Activated CD8-positive, alpha-beta memory T cell treated with anti-CD3 and anti-CD28 coated beads, Interleukin-2, amount 50 U/mL, for 4 hours (primary cell): ENCODE measurements around the gene TTC28.

ENCODE experiments used
- DNase-seq: peaks from one replicate; pipeline ENCODE4 v3.0.0-alpha.2; 2020

TTC28 gene

DNA sequence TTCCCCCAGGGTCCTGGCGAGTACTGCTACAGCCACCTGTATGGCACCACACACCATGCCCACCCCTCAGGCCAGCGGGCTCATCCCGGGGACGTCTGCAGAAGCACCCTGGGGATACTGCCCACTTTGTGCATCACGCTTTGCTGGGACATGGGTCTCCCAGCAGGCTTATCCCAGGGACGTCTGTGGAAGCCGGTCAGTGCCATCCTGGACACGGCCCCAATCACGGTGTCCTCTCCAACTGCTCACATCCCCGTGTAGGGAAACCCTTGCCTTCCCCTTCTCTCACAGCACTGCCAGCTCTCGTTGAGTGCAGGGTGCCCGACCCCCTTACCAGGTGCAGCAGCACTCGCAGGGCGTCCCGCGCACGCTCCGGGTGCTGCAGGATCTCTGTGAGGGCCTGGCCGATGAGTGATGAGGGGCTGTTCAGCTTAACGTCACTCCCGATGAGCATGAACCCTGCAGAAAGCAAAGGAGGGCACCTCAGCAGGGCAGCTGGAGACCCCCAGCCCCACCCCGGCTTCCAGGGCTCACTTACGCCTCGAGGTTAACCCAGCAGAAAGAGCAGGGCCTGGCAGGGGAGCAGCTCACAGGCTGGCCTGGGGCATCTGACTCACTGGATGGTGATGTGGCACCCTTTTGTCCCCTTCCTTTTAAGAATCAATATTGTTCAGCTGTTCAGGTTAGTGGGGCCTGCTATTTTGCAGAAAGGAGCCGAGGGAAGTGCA, 683.7 kb downstream of the TTC28 start:
- no peak for DNase-seq

GRCh38 chr22:27994481-27995331, 684.9 kb downstream of the TTC28 start:
- DNase-seq = no peak

DNA sequence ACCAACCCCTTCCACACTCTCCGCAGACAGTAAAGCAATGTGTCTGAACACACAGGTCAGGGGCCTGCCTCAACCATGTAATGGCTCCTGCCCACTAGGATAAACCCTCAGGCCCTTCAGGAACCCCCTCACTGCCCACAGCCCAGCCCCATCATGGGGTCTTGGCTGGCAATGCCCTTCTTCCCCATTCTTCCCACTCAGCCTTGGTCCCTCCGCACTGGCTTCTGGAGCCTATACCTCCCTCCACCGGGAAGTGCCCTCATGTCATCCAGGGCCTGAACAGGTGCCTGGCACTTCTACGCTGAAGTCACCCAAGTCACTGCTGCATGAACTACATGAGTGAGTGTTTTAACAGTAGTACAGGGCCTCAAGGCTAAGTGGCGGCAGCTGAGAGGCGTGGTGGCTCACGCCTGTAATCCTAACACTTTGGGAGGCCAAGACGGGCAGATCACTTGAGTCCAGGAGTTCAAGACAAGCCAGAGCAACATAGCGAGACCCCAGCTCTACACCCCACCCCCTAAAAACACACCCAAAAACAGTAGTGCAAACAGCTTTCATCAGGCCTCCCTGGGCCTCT, 685.8 kb downstream of the TTC28 start:
- DNase-seq = no peak

DNA sequence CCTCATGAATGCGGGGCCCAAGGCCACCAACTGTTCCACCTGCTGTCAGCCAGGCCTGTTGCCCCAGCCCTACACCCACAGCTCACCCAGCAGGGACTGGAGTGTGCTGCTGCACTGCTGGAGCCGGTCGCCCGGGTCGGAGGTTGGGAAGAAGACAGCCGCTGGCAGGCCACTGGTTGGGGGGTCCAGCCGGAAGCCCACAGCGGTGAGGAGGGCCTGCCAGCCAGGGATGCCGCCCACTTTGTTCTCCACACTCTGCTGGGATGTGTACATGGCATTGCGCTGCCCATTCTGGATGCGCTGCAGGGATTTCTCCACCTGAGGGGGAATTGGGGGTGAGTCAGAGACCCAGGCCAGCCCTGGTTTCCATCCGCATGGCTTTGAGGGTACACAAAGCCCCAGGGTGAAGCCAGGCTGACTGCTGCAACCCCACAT, 686.4 kb downstream of the TTC28 start:
- no peak for DNase-seq

- no peak for DNase-seq
Observed at GRCh38 chr22:27992294-27993165, 687.1 kb downstream of the TTC28 start.

DNA sequence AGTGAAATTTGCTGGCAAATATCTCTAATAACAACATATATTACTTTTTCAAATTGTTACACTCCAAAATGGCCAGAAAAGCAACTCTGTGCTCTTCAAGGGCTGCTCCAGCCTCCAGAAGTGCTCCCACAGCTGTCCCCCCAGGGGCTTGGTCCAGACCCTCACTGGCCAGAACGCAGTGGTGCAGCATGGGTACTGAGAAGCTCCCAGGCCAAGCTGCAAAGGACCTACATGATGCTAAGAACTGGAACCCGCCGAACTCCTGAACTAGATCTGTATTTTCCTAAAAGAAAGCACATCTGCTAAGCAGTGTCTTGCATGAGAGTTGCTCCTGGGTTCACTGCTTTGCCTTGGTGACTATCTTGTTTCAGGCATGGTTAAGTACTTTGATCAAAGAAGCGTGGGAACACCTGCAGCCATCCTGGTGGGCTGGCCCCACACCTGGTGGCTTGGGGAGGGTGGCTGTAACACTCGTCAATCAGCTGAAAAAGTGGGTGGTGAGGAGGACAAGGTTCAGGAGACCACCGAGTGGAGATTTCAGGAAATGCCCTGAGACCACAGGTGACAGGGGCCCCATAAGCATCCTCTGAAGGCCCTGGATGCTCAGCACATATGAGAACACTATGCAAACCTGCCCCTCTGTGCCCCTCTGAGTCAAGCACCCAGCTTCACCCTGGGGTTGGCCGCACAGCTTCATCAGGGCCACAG, 687.9 kb downstream of the TTC28 start:
- DNase-seq = no peak

DNA sequence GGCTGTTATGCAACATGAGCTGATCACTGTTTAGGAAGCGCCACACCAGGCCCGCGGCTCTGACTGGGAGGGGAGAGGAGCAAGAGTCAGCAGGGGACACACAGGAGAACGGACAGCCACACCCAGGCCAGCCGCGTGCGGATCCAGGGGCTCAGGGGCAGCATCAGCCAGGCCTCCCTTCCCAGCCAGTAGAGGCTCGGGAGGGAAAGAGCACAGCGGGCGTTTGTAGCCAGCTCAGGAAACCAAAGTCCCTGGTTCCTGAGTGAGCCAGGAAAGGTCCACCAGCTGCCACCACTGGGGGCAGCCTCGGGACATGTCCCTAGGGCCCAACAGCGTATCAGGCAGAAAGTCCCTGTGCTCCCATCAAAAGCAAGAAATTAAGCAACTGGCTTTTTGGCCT, 688.8 kb downstream of the TTC28 start:
- no peak for DNase-seq

DNA sequence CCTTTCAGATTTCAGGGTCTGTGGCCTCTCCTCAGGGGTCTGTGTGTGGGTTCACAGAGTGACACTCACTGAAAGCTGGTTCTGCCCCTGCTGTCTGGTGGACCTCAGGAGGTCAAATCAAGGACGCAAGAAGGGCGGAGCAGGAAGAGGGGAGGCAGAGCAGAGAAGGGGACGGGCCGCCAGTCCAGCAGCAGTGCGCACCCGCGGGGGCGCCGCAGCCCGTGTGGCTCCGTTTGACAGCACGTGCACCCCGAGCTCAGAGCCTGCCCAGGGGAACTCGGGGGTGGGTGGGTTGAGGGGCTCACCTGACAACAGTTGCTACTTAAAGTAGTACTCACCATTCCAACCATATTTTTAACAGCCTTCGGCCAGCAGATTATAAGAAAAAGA, 689.2 kb downstream of the TTC28 start:
- DNase-seq = no peak

DNA sequence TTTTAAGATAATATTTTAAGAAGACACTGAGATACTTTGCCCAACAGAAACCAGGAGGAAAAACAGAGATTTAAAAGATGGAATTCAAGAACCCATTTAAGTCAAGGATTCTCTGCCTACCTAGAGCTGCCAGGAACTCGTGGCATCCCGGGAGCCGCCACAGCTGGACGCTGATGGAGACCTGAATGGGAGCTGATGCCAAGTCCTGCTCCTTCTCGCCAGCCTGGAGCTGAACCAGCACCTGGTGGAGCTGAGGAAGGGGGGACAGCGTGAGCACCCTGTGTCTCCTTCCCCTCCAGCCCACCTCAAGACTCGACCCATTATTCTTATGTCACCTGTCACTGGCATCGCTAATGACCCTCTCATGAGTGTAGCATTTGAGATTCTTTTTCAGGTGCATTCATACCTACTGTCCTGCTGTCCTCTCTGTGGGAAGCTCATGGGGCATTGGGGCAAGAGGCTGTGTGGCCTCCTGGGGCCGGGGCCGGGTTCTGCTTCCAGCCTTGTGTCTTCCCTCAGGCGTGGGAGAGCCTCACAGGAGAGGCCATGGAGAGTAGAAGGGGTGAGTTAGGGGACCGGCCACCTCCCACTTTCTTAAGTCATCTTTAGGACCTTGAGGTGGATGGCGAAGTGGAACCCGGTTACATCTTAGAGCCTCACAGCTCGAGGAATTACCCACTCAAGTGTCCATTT, 689.7 kb downstream of the TTC28 start:
- DNase-seq = no peak

DNA sequence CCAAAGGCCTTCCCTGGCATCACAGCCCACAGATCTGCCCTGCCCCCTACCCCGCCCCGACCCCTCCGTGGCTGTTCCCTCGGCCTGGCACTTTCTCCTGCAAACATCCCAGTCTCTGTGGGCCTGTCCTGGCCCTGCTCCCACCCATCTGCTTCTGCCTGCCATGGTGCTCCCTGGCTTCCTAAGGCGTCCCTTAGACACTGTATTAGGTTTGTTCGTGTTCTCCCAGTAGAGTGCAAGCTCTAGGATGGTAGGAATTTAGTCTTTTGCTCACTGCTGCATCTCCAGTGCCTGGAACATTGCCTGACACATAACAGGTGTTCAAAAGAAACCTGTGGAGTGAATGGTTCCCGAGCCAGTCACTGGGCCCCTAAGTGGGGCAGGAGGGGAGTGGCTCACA, 690.9 kb downstream of the TTC28 start:
- DNase-seq = no peak

GRCh38 chr22:27987557-27987956, 692.1 kb downstream of the TTC28 start:
- DNase-seq = no peak

DNA sequence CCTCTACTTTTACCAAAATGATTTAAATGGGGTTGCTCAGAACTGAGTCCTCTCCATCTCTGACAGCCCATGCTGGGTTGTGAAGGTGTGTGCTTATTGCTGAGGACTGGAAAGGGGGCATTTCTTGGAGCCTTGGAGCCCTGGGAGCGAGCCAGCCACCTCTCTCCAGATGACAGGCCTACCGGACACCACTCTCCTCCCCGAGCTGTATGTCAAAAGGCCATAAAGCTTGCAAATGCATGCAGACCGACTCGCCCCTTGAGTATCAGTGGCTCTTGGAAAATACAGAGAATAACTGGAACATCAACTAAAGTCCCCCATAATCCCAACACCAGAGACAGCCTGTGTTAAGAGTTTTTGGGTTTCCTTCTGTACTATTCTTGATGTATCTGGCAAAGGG, 692.7 kb downstream of the TTC28 start:
- no peak for DNase-seq

DNA sequence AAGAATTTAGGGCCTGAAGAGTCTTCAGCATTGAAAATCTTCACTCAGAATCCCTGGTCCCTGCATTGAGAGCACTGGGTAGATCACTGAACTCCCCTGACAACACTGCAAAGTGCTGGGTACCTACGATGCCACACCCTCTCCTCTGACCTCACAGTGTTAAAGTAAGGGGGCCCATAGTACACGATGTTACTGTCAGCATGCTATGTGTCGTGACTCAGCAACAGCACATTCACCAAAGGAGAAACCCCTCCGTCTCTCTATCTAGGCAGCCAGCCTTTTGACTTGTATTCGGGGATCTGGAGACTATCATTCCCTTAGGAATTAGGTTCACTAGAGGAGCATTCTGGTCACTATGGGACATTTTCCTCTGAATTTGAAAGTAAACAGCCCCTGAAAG, 693.2 kb downstream of the TTC28 start:
- no peak for DNase-seq

DNA sequence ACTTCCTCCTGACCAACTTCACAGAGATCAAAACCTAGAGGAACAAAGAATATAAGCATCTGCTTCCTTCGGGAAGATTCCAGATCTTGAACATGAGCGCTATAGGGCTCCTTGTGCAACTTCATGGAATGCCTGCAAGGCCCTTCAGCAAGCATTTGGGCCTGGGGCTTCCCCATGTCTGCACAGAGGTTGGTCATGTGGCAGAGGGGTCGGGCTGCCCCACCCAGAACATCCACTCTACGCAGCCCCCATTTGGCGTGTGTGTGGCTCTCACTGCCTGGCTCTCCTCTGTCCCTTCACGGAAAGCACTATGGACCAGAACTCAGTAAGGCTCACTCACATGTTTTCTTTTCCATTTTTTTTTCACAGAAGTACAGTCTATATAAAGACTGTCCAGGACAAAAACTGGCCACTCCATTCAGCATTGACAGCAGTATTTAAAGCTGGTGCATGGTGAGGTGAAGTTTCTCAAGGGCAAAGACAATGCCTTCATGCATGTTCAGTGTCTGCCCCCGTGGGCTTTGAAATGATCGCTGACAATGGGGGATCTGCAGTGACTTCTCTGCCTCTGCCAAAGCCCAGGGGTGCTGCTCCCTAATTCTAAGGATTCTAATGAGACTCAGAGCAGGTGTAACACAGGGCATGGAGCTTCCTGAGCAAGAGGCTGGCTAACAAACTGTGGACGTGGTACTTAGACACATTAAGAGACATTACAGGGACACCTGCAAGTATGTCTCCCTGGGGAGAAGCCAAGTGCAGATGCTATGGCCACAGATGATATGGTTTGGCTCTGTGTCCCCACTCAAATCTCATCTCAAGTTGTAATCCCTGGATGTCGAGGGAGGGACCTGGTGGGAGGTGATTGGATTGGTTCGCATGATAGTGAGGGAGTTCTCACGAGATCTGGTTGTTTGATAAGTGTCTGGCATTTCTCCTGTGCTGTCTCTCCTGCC, 694.0 kb downstream of the TTC28 start:
- no peak for DNase-seq

DNA sequence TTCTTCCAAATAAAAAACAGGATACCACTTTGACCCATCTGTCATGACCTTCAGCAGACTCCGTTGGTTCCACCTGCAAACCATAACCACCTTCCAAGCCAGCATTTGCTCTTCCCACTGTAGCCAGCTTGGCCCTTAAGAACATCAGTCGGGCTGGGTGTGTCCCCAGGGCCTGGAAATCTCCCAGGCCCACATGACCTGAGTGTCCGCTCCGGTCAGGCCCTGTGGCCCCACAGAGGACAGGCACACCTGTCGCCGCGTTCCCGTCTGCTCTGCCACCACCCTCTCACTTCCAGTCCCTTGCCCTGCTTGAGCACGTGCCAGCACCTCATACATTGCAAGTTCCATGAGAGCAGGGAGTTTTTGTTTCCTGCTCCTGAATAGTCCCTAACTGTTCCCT, 694.9 kb downstream of the TTC28 start:
- no peak for DNase-seq

- DNase-seq = no peak
Observed at GRCh38 chr22:27984001-27984695, 695.5 kb downstream of the TTC28 start.

GRCh38 chr22:27983361-27983791, 696.3 kb downstream of the TTC28 start:
- no peak for DNase-seq

DNA sequence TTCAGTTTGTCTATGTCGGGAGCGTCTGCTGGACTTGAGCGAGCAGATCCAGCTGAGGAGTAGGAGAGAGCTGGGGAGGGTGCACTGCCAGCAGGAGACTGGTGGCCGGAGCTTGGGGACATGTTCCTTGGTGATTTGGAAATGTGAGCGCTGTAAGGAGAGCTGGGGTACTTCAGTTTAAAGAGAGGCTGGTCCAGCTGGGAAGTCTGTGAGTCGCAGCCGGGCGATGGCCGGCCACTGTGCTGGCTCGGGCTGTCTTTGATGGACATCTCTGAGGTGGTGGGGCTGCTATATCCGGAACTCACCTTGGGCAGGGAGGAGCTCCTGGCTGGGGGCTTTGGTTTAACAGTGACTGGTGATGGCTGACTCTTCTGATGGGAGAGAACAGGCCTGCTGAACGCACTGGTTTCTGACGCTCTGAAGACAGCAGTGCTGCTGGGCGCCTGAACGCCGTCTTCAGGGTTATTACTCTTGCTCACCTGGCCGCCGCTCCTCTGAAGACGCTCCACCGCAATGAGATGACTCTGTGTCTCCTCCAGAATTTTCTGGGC, 696.9 kb downstream of the TTC28 start:
- DNase-seq = no peak

DNA sequence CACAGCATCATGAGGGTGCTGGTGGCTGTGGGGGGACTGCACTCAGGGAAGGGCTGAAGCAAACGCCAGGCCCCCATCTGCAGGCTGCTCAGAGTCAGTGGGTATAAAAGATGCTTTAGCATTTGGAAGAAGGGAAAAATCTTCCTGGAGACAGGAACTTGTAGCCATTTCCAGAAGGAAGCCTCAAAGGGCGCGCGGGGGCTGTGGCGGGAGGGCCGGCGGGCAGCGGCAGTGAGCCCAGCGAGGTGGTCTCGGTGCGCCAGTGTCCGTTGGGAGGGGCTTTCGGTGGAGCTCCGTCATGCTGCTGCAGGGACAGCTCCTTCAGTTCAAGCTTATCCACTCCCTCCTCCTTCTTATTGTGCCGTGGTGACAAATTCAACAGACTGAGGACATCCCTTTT, 697.5 kb downstream of the TTC28 start:
- DNase-seq = no peak
